GM18909 (cell line): ENCODE results near the gene OR5H6.
"Not testable (repeated sequence)": the region's sequence is repeated elsewhere in the genome, so short reads cannot be mapped to it uniquely, and the experiment has no call there.

Experiments used
- ATAC-seq: cut with Tn5 transposase; IDR thresholded peaks from one replicate; pipeline ENCODE4 v1.9.1; 2021; ENCODE audit warnings: mild to moderate bottlenecking; ENCODE audit not compliant: unreplicated experiment, poor library complexity

Gene OR5H6

GRCh38 chr3:98263944-98264343 lies at the start of gene OR5H6:
TSS of gene OR5H6 (plus strand) at chr3:98264244. CDS start at chr3:98264333, 89 bp downstream.
- ATAC-seq, result no peak

- no peak for ATAC-seq
Observed at GRCh38 chr3:98215051-98215450, 49.0 kb upstream of the OR5H6 start.

- no peak for ATAC-seq
Observed at GRCh38 chr3:98223907-98224672, 40.0 kb upstream of the OR5H6 start.

DNA sequence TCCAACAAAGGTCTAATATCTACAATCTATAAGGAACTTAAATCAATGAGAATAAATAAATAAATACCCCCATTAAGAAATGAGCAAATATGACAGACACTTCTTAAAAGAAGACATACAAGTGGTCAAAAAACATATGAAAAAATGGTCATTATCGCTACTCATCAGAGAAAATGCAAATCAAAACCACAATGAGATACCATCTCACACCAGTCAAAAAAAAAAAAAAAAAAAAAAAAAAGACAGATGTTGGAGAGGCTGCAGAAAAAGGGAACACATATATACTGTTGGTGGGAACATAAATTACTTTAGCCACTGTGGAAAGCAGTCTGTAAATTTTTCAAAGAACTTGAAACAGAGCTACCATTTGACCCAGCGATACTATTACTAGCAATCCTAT lies 31.6 kb upstream of the OR5H6 start:
- ATAC-seq, result no peak

DNA sequence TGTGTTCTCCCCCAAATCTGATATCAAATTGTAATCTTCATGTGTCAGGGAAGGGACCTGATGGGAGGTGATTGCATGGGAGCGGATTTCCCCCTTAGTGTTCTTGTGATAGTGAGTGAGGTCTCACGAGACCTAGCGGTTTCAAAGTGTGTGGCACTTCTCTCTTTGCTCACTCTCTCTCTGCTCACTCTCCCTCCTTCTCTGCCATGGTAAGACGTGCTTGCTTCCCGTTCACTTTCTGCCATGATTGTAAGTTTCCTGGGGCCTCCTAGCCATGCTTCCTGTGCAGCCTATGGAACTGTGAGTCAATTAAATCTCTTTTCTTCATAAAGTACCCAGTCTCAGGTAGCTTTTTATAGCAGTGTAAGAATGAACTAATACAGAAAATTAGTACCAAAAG lies 30.6 kb upstream of the OR5H6 start:
- ATAC-seq, result peak; percentile 59

- no peak for ATAC-seq
Observed at GRCh38 chr3:98240131-98240530, 23.9 kb upstream of the OR5H6 start.

DNA sequence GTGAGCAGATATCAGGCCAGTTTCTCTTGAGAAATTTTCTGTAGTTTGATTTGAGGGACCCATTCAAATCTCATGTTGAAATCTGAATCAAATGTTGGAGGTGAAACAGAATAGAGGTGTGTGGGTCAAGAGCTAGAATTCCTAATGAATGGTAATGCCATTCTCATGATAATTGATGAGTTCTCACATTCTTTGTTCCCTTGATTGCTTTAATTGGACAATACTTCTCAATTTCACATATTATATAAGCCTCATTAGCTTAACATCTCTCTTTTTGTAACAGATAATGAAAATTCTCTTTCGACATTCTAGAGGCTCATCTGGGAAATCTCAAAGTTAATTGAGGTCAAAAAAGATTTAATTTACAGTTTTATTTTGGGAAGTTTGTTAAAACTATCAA lies 21.9 kb upstream of the OR5H6 start:
- ATAC-seq, result no peak

- no peak for ATAC-seq
Observed at GRCh38 chr3:98243843-98244242, 20.2 kb upstream of the OR5H6 start.

DNA sequence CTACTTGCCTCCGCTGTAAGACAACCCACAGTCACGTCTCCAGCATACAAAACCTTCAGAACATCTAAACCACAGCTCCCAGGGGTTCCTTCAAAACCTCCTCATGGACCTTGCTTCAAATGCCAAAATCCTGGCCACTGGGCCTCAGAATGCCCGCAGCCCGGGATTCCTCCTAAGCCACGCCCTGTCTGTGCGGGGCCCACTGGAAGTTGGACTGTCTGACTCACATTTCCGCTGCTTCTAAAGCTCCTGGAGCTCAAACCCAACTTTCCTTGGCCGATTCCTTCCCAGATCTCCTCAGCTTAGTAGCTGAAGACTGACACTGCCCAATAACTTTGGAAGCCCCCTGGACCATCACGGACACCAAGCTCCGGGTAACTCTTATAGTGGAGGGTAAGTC lies 17.9 kb upstream of the OR5H6 start:
- ATAC-seq, result no peak

DNA sequence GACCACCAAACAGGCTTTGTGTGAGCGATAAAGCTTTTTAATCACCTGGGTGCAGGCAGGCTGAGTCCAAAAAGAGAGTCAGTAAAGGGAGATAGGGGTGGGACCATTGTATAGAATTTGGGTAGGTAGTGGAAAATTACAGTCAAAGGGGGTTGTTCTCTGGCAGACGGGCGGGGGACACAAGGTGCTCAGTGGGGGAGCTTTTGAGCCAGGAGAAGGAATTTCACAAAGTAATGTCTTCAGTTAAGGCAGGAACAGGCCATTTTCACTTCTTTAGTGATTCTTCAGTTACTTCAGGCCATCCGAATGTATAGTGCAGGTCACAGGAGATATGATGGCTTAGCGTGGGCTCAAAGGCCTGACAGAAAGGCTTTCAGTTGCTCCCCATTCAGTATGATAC lies 8.0 kb upstream of the OR5H6 start:
- not testable (repeated sequence) for ATAC-seq

GRCh38 chr3:98259707-98260106 lies 4.3 kb upstream of the OR5H6 start:
- ATAC-seq, result peak; percentile 80

GRCh38 chr3:98262046-98262445 lies 2.0 kb upstream of the OR5H6 start:
- ATAC-seq, result no peak

GRCh38 chr3:98269846-98270245 lies 5.8 kb downstream of the OR5H6 start:
- ATAC-seq, result no peak

GRCh38 chr3:98272126-98272525 lies 8.1 kb downstream of the OR5H6 start:
- ATAC-seq, result no peak

DNA sequence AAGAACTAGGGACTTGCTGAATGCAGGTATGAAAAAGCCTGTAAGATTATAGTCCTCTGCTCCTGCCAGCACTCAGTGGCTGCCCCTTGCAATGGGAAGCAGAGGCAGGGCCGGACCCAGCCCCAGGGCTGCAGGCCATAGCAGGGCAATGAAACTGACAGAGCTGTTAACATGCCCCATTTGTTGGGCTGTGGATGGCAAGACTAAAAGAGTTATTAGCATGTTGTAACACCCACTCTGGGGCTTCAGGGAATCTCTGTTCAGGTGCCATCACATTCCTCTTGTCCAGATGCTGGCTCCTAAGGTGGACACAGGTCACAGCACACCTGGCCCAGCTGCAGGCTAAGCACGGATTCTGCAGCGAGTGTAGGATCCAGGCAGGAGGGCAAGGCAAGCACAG lies 10.9 kb downstream of the OR5H6 start:
- ATAC-seq, result no peak

- no peak for ATAC-seq
Observed at GRCh38 chr3:98282205-98282604, 18.2 kb downstream of the OR5H6 start, which contains the start of gene OR5H2. TSS of gene OR5H2 (plus strand) at chr3:98282505. CDS start at chr3:98282903, 398 bp downstream.

- no peak for ATAC-seq
Observed at GRCh38 chr3:98290916-98291315, 26.9 kb downstream of the OR5H6 start.

- no peak for ATAC-seq
Observed at GRCh38 chr3:98291332-98291957, 27.4 kb downstream of the OR5H6 start.
